ENCODE data around the gene RXRB.

DNA sequence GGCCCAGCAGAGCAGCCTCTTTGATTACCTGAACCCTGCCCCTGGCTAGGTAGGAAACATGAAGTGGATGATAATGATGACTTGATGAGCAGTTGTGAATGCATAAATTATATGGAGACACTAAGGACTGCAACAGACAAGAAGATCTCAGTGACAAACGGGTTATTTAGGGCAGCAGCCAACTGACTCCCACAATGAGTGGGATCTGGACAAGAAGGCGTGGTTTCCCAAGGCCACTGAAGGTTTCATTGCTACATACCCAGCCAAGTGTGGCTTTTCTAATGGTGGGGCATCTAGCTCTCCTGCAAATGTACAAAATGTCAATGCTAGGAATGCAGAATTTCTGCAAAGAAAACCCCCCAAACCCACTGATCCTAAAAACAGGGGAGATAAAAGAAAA is 37.3 kb upstream of the RXRB start:
- TF ChIP-seq CTCF (IDR thresholded peaks at IDR 0.05), result no peak
- no peak for TF ChIP-seq POLR2AphosphoS5 (IDR thresholded peaks at IDR 0.05; ENCODE audit: low read depth, low read length)
- TF ChIP-seq EZH2phosphoT487 (IDR thresholded peaks at IDR 0.05; ENCODE audit: borderline replicate concordance, low read depth), result no peak
- TF ChIP-seq CHD2 (IDR thresholded peaks at IDR 0.05; ENCODE audit: low read length, partially characterized antibody), result no peak

Measured in SK-N-SH (cell line).